KMS-11 (cell line): ENCODE measurements around the gene OSM.

Experiments used
- H2AFZ ChIP-seq: fragments of 200-600 bp; sonication (generic); 2 replicates; pipeline ENCODE4 v1.6.1; 2016; ENCODE audit warnings: antibody characterized with exemption, mixed run types, low read depth
- H3K27ac ChIP-seq: fragments of 200-600 bp; sonication (generic); 2 replicates; pipeline ENCODE4 v1.6.1; 2016; ENCODE audit warnings: mild to moderate bottlenecking, mixed run types
- H3K27me3 ChIP-seq: fragments of 200-600 bp; sonication (generic); 2 replicates; pipeline ENCODE4 v1.6.1; 2017; ENCODE audit warnings: mild to moderate bottlenecking, low read depth, mixed run types, moderate library complexity; ENCODE audit not compliant: insufficient read depth
- H3K36me3 ChIP-seq: fragments of 200-600 bp; sonication (generic); 2 replicates; pipeline ENCODE4 v1.6.1; 2017; ENCODE audit warnings: mild to moderate bottlenecking, mixed run types; ENCODE audit not compliant: insufficient read depth
- H3K4me1 ChIP-seq: fragments of 200-600 bp; sonication (generic); 2 replicates; pipeline ENCODE4 v1.6.1; 2016; ENCODE audit warnings: mild to moderate bottlenecking, low read depth, mixed run types; ENCODE audit not compliant: poor library complexity, severe bottlenecking
- H3K4me2 ChIP-seq: fragments of 200-600 bp; sonication (generic); 2 replicates; pipeline ENCODE4 v1.7.0; 2016; ENCODE audit warnings: mild to moderate bottlenecking, mixed run types
- H3K4me3 ChIP-seq: fragments of 200-600 bp; sonication (generic); IDR thresholded peaks from 2 replicates; pipeline ENCODE4 v1.6.1; 2017; ENCODE audit warnings: low read depth, low read length, mixed read lengths; ENCODE audit not compliant: insufficient read depth
- H3K79me2 ChIP-seq: fragments of 200-600 bp; sonication (generic); 2 replicates; pipeline ENCODE4 v1.6.1; 2016; ENCODE audit warnings: low read depth, mixed run types; ENCODE audit not compliant: insufficient read depth
- H3K9ac ChIP-seq: fragments of 200-600 bp; sonication (generic); 2 replicates; pipeline ENCODE4 v1.6.1; 2016; ENCODE audit warnings: mild to moderate bottlenecking, mixed run types
- H4K20me1 ChIP-seq: fragments of 200-600 bp; sonication (generic); 2 replicates; pipeline ENCODE4 v1.6.1; 2016; ENCODE audit warnings: mild to moderate bottlenecking, mixed run types; ENCODE audit not compliant: insufficient read depth
- CTCF ChIP-seq: fragments of 200-600 bp; sonication (generic); conservative IDR thresholded peaks from 2 replicates; pipeline ENCODE4 v1.6.1; 2017; ENCODE audit warnings: low read depth, mild to moderate bottlenecking, antibody characterized with exemption, low read length, moderate library complexity, mixed read lengths

Gene OSM

GRCh38 chr22:30254314-30254713 is 12.3 kb downstream of the OSM start:
- H3K27ac ChIP-seq, result no peak overlapping the region
- H4K20me1 ChIP-seq, result no peaks in the 10 kb centered on the region
- H3K27me3 ChIP-seq, result peaks cover under 1% of the 10 kb centered on the region; the same call in 1 of the 2 replicates
- no peak overlapping the region for H3K4me3 ChIP-seq
- H2AFZ ChIP-seq, result no peak overlapping the region
- H3K4me1 ChIP-seq, result no peaks in the 10 kb centered on the region
- no peaks in the 10 kb centered on the region for H3K36me3 ChIP-seq
- no peak for TF ChIP-seq CTCF
- no peaks in the 10 kb centered on the region for H3K79me2 ChIP-seq
- H3K9ac ChIP-seq, result no peak overlapping the region
- H3K4me2 ChIP-seq, result no peak overlapping the region

GRCh38 chr22:30253205-30253852 is 13.3 kb downstream of the OSM start:
- no peak overlapping the region for H3K4me3 ChIP-seq
- H3K27me3 ChIP-seq, result peaks cover 5% of the 10 kb centered on the region
- no peak overlapping the region for H3K4me2 ChIP-seq
- H2AFZ ChIP-seq, result no peak overlapping the region
- no peaks in the 10 kb centered on the region for H4K20me1 ChIP-seq
- no peak overlapping the region for H3K9ac ChIP-seq
- no peaks in the 10 kb centered on the region for H3K79me2 ChIP-seq
- no peaks in the 10 kb centered on the region for H3K36me3 ChIP-seq
- no peak for TF ChIP-seq CTCF
- H3K4me1 ChIP-seq, result no peaks in the 10 kb centered on the region
- H3K27ac ChIP-seq, result no peak overlapping the region

GRCh38 chr22:30252411-30253204 is 14.0 kb downstream of the OSM start:
- Histone ChIP-seq H3K4me1 (no peaks in the 10 kb centered on the region), H2AFZ (no peak overlapping the region), H3K27me3 (peaks cover 10% of the 10 kb centered on the region), H3K4me3 (no peak overlapping the region), H3K79me2 (no peaks in the 10 kb centered on the region), H3K27ac (no peak overlapping the region), H3K9ac (no peak overlapping the region), H4K20me1 (no peaks in the 10 kb centered on the region), H3K36me3 (no peaks in the 10 kb centered on the region), H3K4me2 (no peak overlapping the region)
- no peak for TF ChIP-seq CTCF

- no peak overlapping the region for H2AFZ ChIP-seq
- no peak overlapping the region for H3K4me2 ChIP-seq
- H4K20me1 ChIP-seq, result no peaks in the 10 kb centered on the region
- no peak for TF ChIP-seq CTCF
- H3K79me2 ChIP-seq, result no peaks in the 10 kb centered on the region
- no peak overlapping the region for H3K4me3 ChIP-seq
- H3K36me3 ChIP-seq, result no peaks in the 10 kb centered on the region
- no peak overlapping the region for H3K9ac ChIP-seq
- H3K27me3 ChIP-seq, result peaks cover 19% of the 10 kb centered on the region
- no peaks in the 10 kb centered on the region for H3K4me1 ChIP-seq
- no peak overlapping the region for H3K27ac ChIP-seq
Observed at GRCh38 chr22:30251711-30252110, 14.9 kb downstream of the OSM start.
